ENCODE measurements around the gene SYNJ2. TPM values are rescaled to one million over a fixed set of nuclear protein-coding genes. Genes with fewer than 3 reads are reported as not detected.
A peak's percentile ranks its signal among the peaks of the same experiment; 100 is the strongest.

The SYNJ2 gene
- total and polyA plus RNA-seq, 11 donors = 7.5 to 27.0 (median 18.2) TPM

DNA sequence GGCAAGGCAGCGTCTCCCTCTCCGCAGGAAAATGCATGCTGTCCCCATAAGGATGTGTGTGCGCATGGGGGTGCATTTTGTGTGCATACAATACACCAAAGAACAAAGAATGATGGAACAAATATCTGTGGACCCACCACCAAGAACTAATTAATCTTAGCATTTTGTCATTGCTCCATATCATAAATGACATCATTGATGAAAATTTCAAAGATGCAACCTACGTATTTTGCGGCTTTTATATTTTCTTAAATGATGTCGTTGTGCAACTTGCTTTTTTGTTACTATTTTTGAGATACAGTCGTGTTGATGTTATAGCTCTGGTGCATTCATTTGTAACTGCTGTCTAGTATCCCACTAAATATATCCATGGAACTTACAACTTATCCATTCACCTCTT lies 96.7 kb downstream of the SYNJ2 start:
- Histone ChIP-seq H3K27ac (no peak overlapping the region), H3K4me1 (peaks cover 0 to 7% (median 0%) of the 10 kb centered on the region in 12 donors), H3K27me3 (no peaks in the 10 kb centered on the region), H3K36me3 (peaks cover 0 to 99% (median 60%) of the 10 kb centered on the region in 9 donors), H3K9me3 (no peaks in the 10 kb centered on the region), H3K4me3 (no peak overlapping the region)
- no peak for TF ChIP-seq POLR2A (IDR thresholded peaks at IDR 0.05)
- TF ChIP-seq, protein P1, sequence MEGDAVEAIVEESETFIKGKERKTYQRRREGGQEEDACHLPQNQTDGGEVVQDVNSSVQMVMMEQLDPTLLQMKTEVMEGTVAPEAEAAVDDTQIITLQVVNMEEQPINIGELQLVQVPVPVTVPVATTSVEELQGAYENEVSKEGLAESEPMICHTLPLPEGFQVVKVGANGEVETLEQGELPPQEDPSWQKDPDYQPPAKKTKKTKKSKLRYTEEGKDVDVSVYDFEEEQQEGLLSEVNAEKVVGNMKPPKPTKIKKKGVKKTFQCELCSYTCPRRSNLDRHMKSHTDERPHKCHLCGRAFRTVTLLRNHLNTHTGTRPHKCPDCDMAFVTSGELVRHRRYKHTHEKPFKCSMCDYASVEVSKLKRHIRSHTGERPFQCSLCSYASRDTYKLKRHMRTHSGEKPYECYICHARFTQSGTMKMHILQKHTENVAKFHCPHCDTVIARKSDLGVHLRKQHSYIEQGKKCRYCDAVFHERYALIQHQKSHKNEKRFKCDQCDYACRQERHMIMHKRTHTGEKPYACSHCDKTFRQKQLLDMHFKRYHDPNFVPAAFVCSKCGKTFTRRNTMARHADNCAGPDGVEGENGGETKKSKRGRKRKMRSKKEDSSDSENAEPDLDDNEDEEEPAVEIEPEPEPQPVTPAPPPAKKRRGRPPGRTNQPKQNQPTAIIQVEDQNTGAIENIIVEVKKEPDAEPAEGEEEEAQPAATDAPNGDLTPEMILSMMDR (IDR thresholded peaks at IDR 0.05) = no peak
- DNase-seq (no peak), ATAC-seq (no peak)
- WGBS, 4 donors = 80 to 90% (median 85%) methylated on average over 7 of the region's 7 CpGs
- intact Hi-C loops (cut with DNase I) = loop anchor here in 4 of 10 donors (10.0 kb wide), 3 partner anchors 144 to 764 kb away; no protein-coding TSS in a partner anchor

DNA sequence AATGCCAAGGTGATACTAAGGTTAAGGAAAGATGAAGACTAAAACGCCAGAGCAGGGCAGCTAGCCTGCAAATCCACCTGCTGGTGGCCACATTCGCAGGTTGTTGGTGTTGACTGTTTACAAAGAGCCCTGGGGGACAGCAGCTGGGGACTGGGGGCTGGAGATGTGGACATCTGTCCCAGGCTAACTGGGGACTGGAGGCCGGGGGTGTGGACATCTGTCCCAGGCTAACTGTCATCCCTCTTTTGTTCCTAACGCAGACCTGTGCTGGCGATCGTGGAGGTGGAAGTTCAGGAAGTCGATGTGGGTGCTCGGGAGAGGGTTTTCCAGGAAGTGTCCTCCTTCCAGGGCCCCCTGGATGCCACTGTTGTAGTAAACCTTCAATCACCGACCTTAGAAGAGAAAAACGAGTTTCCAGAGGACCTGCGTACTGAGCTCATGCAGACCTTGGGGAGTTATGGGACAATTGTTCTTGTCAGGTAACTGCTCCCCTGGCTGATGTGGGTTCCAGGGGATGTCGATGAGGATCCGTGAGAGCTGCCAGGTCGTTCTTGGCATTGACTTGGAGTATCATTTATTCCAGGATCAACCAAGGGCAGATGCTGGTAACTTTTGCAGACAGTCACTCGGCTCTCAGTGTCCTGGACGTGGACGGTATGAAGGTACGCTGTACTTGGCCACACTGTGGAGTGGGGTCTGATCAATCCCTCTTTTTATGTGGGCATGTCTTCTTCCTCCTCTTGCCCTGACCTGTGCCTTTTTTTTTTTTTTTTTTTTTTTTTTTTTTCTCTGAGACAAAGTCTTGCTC lies 99.4 kb downstream of the SYNJ2 start:
- peak in 1 of 5 donors; percentile 33 for DNase-seq
- Histone ChIP-seq H3K36me3 (peaks cover 0 to 100% (median 82%) of the 10 kb centered on the region in 9 donors), H3K27me3 (no peaks in the 10 kb centered on the region), H3K4me3 (no peak overlapping the region), H3K27ac (no peak overlapping the region), H3K4me1 (peaks cover 0 to 5% (median 0%) of the 10 kb centered on the region in 12 donors), H3K9me3 (no peaks in the 10 kb centered on the region)
- no peak for ATAC-seq
- intact Hi-C loops (cut with DNase I) = no loop called here
- TF ChIP-seq, protein P1 (IDR thresholded peaks at IDR 0.05) = no peak
- no peak for TF ChIP-seq POLR2A (IDR thresholded peaks at IDR 0.05)
- 83 to 88% (median 86%) methylated on average over 18 of the region's 18 CpGs for WGBS, 4 donors

DNA sequence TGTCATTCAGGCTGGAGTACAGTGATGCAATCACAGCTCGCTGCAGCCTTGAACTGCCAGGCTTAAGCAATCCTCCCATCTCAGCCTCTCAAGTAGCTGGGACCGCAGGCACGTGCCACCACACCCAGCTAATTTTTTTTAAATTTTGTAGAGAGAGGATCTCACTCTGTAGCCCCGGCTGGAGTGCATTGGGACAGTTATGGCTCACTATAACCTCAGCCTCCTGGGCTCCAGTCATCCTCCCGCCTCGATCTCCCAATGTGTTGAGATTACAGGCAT lies 99.9 kb downstream of the SYNJ2 start:
- H3K9me3 ChIP-seq = no peaks in the 10 kb centered on the region
- WGBS, 4 donors = 92 to 95% (median 92%) methylated on average over 6 of the region's 6 CpGs
- TF ChIP-seq, protein P1 (IDR thresholded peaks at IDR 0.05) = no peak
- TF ChIP-seq POLR2A (IDR thresholded peaks at IDR 0.05) = no peak
- ATAC-seq = no peak
- H3K36me3 ChIP-seq = peaks cover 0 to 99% (median 81%) of the 10 kb centered on the region in 9 donors
- peaks cover 0 to 5% (median 0%) of the 10 kb centered on the region in 12 donors for H3K4me1 ChIP-seq
- H3K4me3 ChIP-seq = no peak overlapping the region
- intact Hi-C loops (cut with DNase I) = no loop called here
- H3K27me3 ChIP-seq = no peaks in the 10 kb centered on the region
- peak in 1 of 5 donors; percentile 33 for DNase-seq
- H3K27ac ChIP-seq = no peak overlapping the region

DNA sequence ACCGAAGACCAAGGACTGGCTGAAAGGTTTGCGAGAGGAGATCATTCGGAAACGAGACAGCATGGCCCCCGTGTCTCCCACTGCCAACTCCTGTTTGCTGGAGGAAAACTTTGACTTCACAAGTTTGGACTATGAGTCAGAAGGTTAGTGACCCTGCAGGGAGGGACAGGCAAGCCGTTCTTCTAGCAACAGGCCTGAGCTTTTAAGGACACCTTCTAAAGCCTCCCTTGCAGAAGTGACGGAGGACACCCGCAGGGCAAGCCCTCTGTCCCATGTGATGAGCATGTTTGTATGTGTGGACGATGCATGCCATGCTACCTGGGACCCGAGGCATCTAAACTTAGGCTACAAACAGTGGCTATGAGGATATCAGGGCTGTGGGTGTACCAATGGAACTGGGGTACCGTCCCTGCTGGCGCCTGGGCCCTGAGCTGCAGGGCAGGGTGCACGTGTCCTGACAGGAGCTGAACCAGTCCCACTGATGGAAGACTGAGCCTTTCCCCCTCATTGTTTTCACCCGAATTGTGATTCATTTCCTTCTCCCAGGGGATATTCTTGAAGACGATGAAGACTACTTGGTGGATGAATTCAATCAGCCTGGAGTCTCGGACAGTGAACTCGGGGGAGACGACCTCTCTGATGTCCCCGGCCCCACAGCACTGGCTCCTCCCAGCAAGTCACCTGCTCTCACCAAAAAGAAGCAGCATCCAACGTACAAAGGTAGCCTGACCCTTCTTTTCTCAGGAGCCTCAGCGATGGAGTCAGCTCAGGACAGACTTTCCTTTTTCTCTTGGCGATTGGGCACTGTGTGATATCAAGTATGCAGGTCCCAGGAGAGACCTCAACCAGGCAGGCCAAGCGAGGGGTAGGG lies 102.0 kb downstream of the SYNJ2 start:
- TF ChIP-seq, protein P1 (IDR thresholded peaks at IDR 0.05) = no peak
- no peak for TF ChIP-seq POLR2A (IDR thresholded peaks at IDR 0.05)
- Histone ChIP-seq H3K4me3 (no peak overlapping the region), H3K36me3 (peaks cover 0 to 92% (median 67%) of the 10 kb centered on the region in 9 donors), H3K27ac (no peak overlapping the region), H3K9me3 (no peaks in the 10 kb centered on the region), H3K4me1 (peaks cover 0 to 9% (median 0%) of the 10 kb centered on the region in 12 donors), H3K27me3 (no peaks in the 10 kb centered on the region)
- ATAC-seq (no peak), DNase-seq (no peak)
- WGBS, 4 donors = 86 to 91% (median 90%) methylated on average over 19 to 23 of the region's 23 CpGs
- intact Hi-C loops (cut with DNase I) = no loop called here

Measured in heart left ventricle (tissue), 16 donors.